K562 (cell line): ENCODE results near the gene RGS19. TPM values are rescaled to one million over a fixed set of nuclear protein-coding genes. Genes with fewer than 3 reads are reported as not detected.

Experiments used
- AFF4 ChIP-seq: sonication (generic); formaldehyde crosslinking; IDR thresholded peaks from 2 replicates; pipeline ENCODE4 v1.8.0; 2023; ENCODE audit warnings: mild to moderate bottlenecking, missing genetic modification reagents
- CTCF ChIP-seq, 3 experiments: IDR thresholded peaks in 2 of 3; conservative IDR thresholded peaks in 1 of 3; 2 replicates each; pipeline ENCODE4 v1.5.1; 2011 to 2012; ENCODE audit warnings: low read length in 3 of 3, mild to moderate bottlenecking in 3 of 3, control low read depth in 2 of 3, improper control_type of control experiment in 1 of 3, inconsistent platforms in 1 of 3, low read depth in 1 of 3, mixed read lengths in 1 of 3, moderate library complexity in 1 of 3; ENCODE audit not compliant: insufficient read depth in 2 of 3
- ETV5 ChIP-seq: sonication (generic); formaldehyde crosslinking; IDR thresholded peaks from 2 replicates; pipeline ENCODE4 v1.4.0; 2020; ENCODE audit warnings: low read depth, mild to moderate bottlenecking, missing genetic modification reagents
- HOMEZ ChIP-seq: fragments of 250-450 bp; sonication (Bioruptor Pico); IDR thresholded peaks from 2 replicates; pipeline ENCODE4 v1.4.0; 2020; ENCODE audit warnings: mild to moderate bottlenecking, moderate library complexity
- SIRT6 ChIP-seq: IDR thresholded peaks from one replicate; pipeline ENCODE4 v1.6.1; 2012; ENCODE audit warnings: low read depth, mild to moderate bottlenecking, control low read depth, inconsistent platforms, low read length, moderate library complexity
- SRF ChIP-seq, 2 experiments: fragments of 250-450, 450-650 bp in 1 of 2; sonication (Bioruptor Pico) in 1 of 2; sonication (generic) in 1 of 2; formaldehyde crosslinking; IDR thresholded peaks; 2 replicates each; pipeline versions ENCODE4 v1.5.0 to v1.5.1; 2020 to 2022; ENCODE audit warnings: mild to moderate bottlenecking in 1 of 2, missing genetic modification reagents in 1 of 2
- TAF15 ChIP-seq: fragments of 200-400 bp; formaldehyde crosslinking; IDR thresholded peaks from 2 replicates; pipeline ENCODE4 v1.6.1; 2017; ENCODE audit warnings: mild to moderate bottlenecking, low read depth, low read length, moderate library complexity
- ZC3H8 ChIP-seq: fragments of 450-650 bp; IDR thresholded peaks from 2 replicates; pipeline ENCODE4 v1.6.1; 2017
- ZKSCAN1 ChIP-seq: fragments of 150-350 bp; IDR thresholded peaks from 2 replicates; pipeline ENCODE4 v1.6.1; 2016; ENCODE audit warnings: low read depth, low read length
- ZNF121 ChIP-seq: sonication (generic); formaldehyde crosslinking; conservative IDR thresholded peaks from 2 replicates; pipeline ENCODE4 v1.8.0; 2022; ENCODE audit warnings: missing genetic modification reagents
- ZNF318 ChIP-seq, 2 experiments: fragments of 450-650 bp; IDR thresholded peaks; 2 replicates each; pipeline ENCODE4 v1.6.1; 2016; ENCODE audit warnings: mild to moderate bottlenecking in 2 of 2, borderline replicate concordance in 1 of 2, low read depth in 1 of 2, moderate library complexity in 1 of 2
- ZNF778 ChIP-seq: fragments of 450-650 bp; formaldehyde crosslinking; IDR thresholded peaks from 2 replicates; pipeline ENCODE4 v1.4.0; 2020; ENCODE audit warnings: mild to moderate bottlenecking, moderate library complexity
- polyA plus RNA-seq, 8 experiments: library from polyadenylated mRNA; depleted of rRNA in 4 of 8; stranded (reverse) in 5 of 8; unstranded in 3 of 8; fragments of >200 nt; fragmentation: Nextera tagmentation in 2 of 8; fragmentation: Illumina TruSeq in 1 of 8; extraction: Ambion mirVana in 2 of 8; extraction: Trizol in 1 of 8; gene quantifications; 2 replicates each; pipeline versions ENCODE4 v1.2.1 to v1.2.3, GENCODE V29; 2011 to 2014; ENCODE audit warnings: inconsistent platforms in 1 of 8, missing spikeins in 1 of 8
- total RNA-seq, 7 experiments: library from RNA; depleted of rRNA in 6 of 7; stranded (reverse); fragments of >200 nt in 6 of 7; fragmentation: Illumina TruSeq in 2 of 7; extraction: Trizol in 2 of 7; gene quantifications; 2 replicates each; pipeline versions ENCODE4 v1.2.1 to v1.2.3, GENCODE V29; 2011 to 2021; ENCODE audit warnings: low replicate concordance in 1 of 7

The RGS19 gene
- total and polyA plus RNA-seq, 9 of the 15 experiments (the other 6 are each of a cell fraction or from before 2014, with no cell fraction given): 0.41 to 23.7 (median 14.6) TPM

GRCh38 chr20:64049878-64050260, 29.4 kb downstream of the RGS19 start (continued):
- TF ChIP-seq ZNF318 (IDR thresholded peaks at IDR 0.05; ENCODE audit: borderline replicate concordance in 1 of 2, low read depth in 1 of 2): no peak
- TF ChIP-seq ZNF121 (CRISPR knock-in tag): no peak
- TF ChIP-seq TAF15: no peak
- no peak for TF ChIP-seq ZKSCAN1
- no peak for TF ChIP-seq HOMEZ
- TF ChIP-seq ZNF778 (CRISPR knock-in tag): no peak
- TF ChIP-seq ZC3H8: no peak
- TF ChIP-seq ETV5 (CRISPR knock-in tag): no peak
- TF ChIP-seq SRF (CRISPR knock-in tag; IDR thresholded peaks at IDR 0.05): no peak
- 0 out of 2 replicates have a peak, but pooled peaks have one; percentile 42 for TF ChIP-seq AFF4 (CRISPR knock-in tag)
- 0 out of 6 replicates have a peak, but pooled peaks of 1 of the 3 experiments have one; percentile 3 for TF ChIP-seq CTCF (IDR thresholded peaks at IDR 0.05 in 2 of 3, conservative IDR thresholded peaks at IDR 0.05 in 1 of 3; ENCODE audit: insufficient read depth in 2 of 3, low read depth in 1 of 3, low read length in 3 of 3)
- no peak for TF ChIP-seq SIRT6
